Measurements from ENCODE around the gene NEU2. TPM values are rescaled to one million over a fixed set of nuclear protein-coding genes. Genes with fewer than 3 reads are reported as not detected.

The NEU2 gene
- not detected in 2 replicates for total RNA-seq
- long read RNA-seq = 0 reads

- DNase-seq (ENCODE audit: extremely low spot score, unreplicated experiment) = no peak
- Mint-ChIP-seq H3K9me3 (ENCODE audit: unreplicated experiment) (peaks cover 5% of the 10 kb centered on the region), H3K27me3 (ENCODE audit: unreplicated experiment) (no peaks in the 10 kb centered on the region), H3K36me3 (ENCODE audit: unreplicated experiment) (no peaks in the 10 kb centered on the region), H3K27ac (ENCODE audit: unreplicated experiment) (no peak within 1 kb of the TSS), H3K4me3 (ENCODE audit: unreplicated experiment) (no peak within 1 kb of the TSS), H3K4me1 (ENCODE audit: unreplicated experiment) (no peaks in the 10 kb centered on the region)
- no peak for TF ChIP-seq CTCF (IDR thresholded peaks at IDR 0.05)
Observed at GRCh38 chr2:233032551-233033320, at the start of gene NEU2. TSS of gene NEU2 (plus strand) at chr2:233032672. CDS start at chr2:233032672, 0 bp downstream.

- DNase-seq (ENCODE audit: extremely low spot score, unreplicated experiment) = peak; percentile 75
- H3K9me3 Mint-ChIP-seq (ENCODE audit: unreplicated experiment) = peaks cover 5% of the 10 kb centered on the region
- peaks cover 20% of the 10 kb centered on the region for H3K4me1 Mint-ChIP-seq (ENCODE audit: unreplicated experiment)
- no peak overlapping the region for H3K4me3 Mint-ChIP-seq (ENCODE audit: unreplicated experiment)
- H3K27me3 Mint-ChIP-seq (ENCODE audit: unreplicated experiment) = peaks cover 16% of the 10 kb centered on the region
- H3K27ac Mint-ChIP-seq (ENCODE audit: unreplicated experiment) = no peak overlapping the region
- no peak for TF ChIP-seq CTCF (IDR thresholded peaks at IDR 0.05)
- no peaks in the 10 kb centered on the region for H3K36me3 Mint-ChIP-seq (ENCODE audit: unreplicated experiment)
Observed at GRCh38 chr2:232982926-232983668, 49.4 kb upstream of the NEU2 start.

- no peaks in the 10 kb centered on the region for H3K36me3 Mint-ChIP-seq (ENCODE audit: unreplicated experiment)
- no peak overlapping the region for H3K4me3 Mint-ChIP-seq (ENCODE audit: unreplicated experiment)
- H3K4me1 Mint-ChIP-seq (ENCODE audit: unreplicated experiment) = peaks cover 26% of the 10 kb centered on the region
- no peak for TF ChIP-seq CTCF (IDR thresholded peaks at IDR 0.05)
- no peak overlapping the region for H3K27ac Mint-ChIP-seq (ENCODE audit: unreplicated experiment)
- H3K9me3 Mint-ChIP-seq (ENCODE audit: unreplicated experiment) = peaks cover 5% of the 10 kb centered on the region
- H3K27me3 Mint-ChIP-seq (ENCODE audit: unreplicated experiment) = peaks cover 16% of the 10 kb centered on the region
- peak; percentile 66 for DNase-seq (ENCODE audit: extremely low spot score, unreplicated experiment)
Observed at GRCh38 chr2:232983669-232984140, 48.8 kb upstream of the NEU2 start.

GRCh38 chr2:232984451-232985207 is 47.8 kb upstream of the NEU2 start:
- H3K27ac Mint-ChIP-seq (ENCODE audit: unreplicated experiment) = no peak overlapping the region
- no peak for TF ChIP-seq CTCF (IDR thresholded peaks at IDR 0.05)
- no peaks in the 10 kb centered on the region for H3K36me3 Mint-ChIP-seq (ENCODE audit: unreplicated experiment)
- H3K4me1 Mint-ChIP-seq (ENCODE audit: unreplicated experiment) = peaks cover 28% of the 10 kb centered on the region
- no peak overlapping the region for H3K4me3 Mint-ChIP-seq (ENCODE audit: unreplicated experiment)
- peaks cover 16% of the 10 kb centered on the region for H3K27me3 Mint-ChIP-seq (ENCODE audit: unreplicated experiment)
- peaks cover 8% of the 10 kb centered on the region for H3K9me3 Mint-ChIP-seq (ENCODE audit: unreplicated experiment)
- peak; percentile 49 for DNase-seq (ENCODE audit: extremely low spot score, unreplicated experiment)

All from osteocyte (in vitro differentiated cells).